ENCODE data around the gene SUMF1.
"Not testable (repeated sequence)": the region's sequence is repeated elsewhere in the genome, so short reads cannot be mapped to it uniquely, and the experiment has no call there.

The SUMF1 gene

DNA sequence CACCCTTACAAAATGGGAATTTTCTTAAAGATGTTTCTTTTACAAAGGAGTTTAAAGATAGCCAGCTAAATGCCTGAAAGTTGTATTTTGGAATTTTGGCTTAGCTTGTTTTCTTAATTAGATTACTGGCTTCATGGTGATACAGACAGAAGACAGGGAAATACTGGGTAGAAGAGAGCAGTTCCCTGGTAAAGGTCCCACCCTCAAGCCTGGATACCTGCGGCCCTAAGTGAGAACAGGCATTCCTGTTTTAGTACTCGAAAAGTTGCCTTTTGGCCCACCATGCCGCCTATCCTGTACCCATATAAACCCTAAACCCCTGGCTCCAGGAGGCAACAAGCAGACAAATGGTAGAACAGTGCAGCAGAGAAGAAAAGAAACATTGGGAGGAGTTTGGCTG is 134.5 kb downstream of the SUMF1 start:
- DNase-seq, result no peak

DNA sequence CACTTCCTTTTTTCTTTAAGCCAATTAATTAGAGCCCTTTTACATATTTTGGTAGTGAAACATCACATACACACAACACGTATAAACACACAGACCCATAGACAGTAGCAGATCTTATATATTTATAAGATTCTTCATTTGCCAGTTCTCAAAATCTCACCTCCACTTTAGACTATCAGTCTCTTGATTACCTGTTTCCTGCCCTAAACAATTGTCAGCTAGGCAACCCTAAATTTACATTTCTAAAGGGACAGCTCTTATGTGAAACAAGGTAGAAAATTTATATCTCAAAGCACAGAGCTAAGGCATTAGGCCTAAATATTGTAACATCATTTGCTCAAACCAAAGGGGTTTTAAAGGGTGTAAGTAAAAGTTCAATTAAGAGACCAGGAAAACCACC is 135.0 kb downstream of the SUMF1 start:
- no peak for DNase-seq

DNA sequence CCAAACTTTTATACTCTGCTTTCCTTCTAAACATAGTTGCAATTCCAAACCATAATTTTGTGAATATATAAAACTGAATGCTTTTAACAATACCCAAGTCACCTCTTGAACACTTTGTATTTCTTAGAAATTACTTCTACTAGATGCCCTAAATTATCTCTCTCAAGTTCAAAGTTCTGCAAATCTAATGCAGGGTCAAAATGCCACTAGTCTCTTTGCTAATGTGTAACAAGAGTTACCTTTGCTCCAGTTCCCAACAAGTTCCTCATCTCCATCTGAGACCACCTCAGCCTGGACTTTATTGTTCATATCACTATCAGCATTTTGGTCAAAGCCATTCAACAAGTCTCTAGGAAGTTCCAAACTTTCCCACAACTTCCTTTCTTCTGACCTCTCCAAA is 137.3 kb downstream of the SUMF1 start:
- not testable (repeated sequence) for DNase-seq

DNA sequence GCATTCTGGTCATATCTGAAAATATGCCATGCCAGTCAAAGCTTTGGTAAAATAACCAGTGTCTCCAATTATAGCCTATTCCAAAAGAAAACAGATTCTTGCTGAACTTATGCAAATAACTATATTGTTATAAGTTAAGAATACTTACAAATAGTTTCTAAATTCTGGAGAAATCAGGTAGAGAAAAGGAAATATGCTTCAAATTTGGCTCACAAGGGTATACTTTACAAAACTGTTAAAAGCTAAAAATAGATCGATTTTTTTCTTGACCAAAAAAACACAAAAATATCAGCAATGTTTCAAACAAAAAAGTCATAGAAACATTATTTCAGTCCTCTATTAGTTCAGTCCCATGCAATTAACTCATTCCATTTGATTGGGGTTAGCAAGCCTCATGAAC is 140.2 kb downstream of the SUMF1 start:
- no peak for DNase-seq

DNA sequence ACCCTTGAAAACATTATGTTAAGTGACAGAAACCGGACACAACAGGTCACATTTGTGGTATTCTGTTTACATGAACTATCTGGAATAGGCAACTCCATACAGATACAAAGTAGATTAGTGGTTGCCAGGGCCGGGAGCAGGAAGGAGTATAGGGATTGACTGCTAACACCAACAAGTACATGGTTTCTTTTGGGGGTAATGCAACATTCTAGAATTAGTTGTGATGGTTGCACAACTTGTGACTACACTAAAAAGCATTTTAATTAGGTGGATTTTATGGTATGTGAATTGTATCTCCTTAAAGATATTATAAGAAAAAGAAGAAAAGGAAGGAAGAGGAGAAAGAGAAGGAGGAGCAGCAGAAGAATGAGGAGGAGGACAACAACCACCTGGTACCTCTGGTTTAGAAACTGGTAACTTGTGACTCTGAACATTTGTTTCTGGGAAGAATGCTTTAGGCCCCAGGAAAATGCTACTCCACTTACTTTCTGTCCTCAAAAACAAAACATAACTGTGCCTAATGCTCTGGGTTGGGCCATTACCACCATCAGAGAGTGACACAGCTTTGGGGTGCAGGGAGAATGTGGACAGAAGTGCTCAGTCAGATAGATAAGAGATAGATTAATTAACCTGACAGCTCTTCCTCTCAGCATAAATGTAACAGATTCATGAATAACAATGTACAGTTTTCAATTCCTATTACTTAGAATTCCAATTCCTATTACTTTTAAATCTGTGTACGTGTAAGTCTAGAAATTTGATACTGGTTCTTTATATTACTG is 143.6 kb downstream of the SUMF1 start:
- DNase-seq, result no peak

DNA sequence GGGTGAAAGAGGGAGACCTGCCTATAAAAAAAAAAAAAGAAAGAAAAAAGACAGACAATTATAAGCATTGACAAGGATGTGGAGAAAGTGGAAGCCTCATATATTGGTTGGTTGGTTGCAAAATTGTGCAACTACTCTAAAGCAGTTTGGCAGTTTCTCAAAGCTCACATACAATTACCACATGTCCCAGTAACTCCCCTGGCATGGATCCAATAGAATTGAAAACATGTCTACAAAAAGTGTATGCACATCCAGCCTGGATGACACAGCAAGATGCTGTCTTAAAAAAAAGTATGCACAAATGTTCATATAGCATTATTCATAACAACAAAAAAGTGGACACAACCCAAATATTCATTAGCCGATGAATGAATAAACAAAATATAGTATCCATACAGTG is 144.4 kb downstream of the SUMF1 start:
- DNase-seq, result no peak

DNA sequence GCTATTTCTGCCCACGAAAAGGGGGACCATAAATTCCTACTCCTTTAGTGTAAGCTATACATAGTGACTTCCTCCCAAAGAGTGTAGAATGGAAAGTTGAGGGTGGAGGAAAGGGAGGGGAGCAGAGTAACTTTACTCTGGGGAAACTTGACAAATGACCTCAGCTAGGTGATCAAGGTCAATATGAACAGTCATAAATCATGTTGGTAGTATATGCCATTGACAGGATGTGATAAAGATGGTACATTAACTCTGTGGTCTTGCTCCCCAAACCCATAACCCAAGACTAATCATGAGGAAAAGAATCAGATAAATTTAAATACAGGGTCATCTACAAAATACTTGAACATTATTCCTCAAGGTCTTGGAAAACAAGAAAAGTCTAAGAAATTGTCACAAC is 145.3 kb downstream of the SUMF1 start:
- DNase-seq, result no peak

DNA sequence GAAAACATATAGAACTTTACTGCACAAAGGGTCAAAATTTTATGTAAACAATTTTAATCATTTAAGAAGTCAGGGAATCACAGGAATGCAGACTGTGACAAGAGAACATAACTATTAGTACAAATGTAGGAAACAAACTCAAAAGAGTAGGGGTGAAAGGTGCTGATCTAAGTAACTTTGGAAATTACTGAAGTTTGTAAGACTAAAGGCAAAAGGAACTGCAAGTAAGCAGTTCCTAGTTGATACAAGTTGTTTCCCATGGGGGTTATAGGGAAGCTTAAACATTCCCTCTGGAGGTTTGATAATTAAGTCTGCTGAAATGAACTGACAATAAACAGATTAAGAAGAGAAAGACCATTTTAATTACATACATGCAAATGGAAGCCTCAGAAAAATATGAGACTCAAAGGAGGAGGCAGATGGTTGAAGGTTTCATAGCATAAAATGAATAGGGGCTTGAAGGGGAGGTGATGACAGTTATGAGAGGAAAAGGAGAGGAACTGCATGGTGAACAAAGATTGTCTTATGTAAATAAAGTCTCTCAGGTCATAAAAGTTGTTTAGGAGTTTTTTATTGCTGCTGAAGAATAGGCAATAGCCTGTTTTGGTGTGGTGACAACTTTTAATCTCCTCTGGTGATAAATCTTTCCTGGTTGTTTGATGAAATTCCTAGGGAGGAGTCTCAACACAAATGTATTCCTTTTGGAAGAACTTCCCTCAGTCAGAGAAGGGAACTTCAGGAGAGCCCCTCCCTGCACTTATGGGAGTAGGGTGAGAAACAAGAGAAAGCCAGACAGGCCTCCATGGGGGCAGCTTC is 146.8 kb downstream of the SUMF1 start:
- DNase-seq, result no peak

DNA sequence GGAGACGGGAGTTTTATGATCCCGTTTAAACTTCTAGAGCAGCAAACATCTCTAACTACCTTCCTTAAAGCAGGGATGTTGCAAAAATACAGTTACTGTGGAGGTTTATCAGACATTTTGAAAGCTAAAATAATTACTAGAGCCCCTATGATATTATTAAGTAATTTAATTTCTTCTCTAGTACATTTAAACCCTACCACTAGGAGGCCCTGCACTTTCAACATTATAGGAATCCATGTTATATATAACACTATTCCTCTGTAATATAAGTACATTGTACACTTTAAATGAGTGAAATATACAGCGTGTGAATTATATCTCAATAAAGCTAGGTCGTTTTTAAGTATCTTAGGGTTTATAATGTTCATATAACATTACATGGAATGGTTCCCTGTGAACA is 152.4 kb downstream of the SUMF1 start:
- no peak for DNase-seq

DNA sequence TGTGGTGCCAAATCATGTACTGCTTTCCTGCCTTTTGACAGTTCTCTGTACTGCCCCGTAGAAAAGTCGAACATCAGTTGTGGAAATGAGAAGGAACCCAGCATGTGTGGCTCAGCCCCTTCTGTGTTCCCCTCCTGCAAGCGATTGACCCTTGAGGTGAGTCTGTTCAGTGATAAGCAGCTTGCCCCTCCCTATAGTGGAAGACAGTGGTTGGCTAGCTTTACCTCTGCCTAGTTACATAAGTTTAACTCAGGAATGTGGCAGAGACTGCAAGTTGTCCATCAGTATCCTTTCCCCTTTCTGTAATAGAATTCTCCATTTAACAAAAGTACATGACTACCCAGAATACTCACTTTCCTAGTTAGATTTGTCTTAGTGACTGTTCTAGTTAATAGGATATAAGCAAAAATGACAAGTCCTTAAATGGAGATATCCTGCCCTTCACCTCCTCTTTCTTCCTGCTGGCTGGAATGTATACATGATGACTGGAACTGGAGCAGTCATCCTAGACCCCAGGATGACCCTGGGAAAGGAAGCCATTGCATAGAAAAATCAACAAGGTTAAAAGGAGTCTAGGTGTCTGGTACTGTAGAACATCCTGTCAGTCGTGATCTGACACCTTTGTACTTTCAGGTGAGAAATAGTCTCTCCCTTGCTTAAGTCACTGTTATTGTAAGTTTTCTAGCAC is 153.3 kb downstream of the SUMF1 start:
- DNase-seq, result no peak

DNA sequence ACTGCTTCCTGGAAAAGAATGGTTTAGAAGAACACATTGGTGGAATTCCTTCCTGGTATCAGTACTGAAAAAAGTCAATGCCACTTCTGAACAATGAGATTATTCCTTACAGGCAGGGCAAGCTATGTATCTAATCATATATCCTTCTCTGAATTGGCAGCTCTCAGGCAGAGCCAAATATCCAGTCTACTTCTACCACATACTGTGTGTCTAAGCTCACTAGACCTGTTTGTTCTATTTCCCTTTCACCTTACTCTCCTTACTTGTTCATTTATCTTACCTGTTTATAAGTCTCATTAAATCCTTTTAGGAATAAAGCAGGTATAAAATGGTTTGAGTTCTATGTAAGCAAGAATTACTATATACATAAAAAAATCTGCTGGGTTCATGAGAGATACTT is 155.6 kb downstream of the SUMF1 start:
- DNase-seq, result no peak
